Muscle of arm (tissue), 12 donors: ENCODE results near the gene KDM1B. TPM values are rescaled to one million over a fixed set of nuclear protein-coding genes. Genes with fewer than 3 reads are reported as not detected.
"Not testable (repeated sequence)": the region's sequence is repeated elsewhere in the genome, so short reads cannot be mapped to it uniquely, and the experiment has no call there.

Source experiments
- DNase-seq: peaks from one replicate; pipeline ENCODE4 v3.0.0-alpha.2; 2013
- polyA plus RNA-seq, 12 donors: library from polyadenylated mRNA; unstranded; fragments of 120-200 nt; gene quantifications; one replicate each; pipeline ENCODE4 v1.2.1, GENCODE V29; 2013; ENCODE audit not compliant: insufficient read length in 12 of 12

KDM1B gene
- polyA plus RNA-seq, 12 donors = 26.7 to 34.7 (median 30.2) TPM; not detected in 1

DNA sequence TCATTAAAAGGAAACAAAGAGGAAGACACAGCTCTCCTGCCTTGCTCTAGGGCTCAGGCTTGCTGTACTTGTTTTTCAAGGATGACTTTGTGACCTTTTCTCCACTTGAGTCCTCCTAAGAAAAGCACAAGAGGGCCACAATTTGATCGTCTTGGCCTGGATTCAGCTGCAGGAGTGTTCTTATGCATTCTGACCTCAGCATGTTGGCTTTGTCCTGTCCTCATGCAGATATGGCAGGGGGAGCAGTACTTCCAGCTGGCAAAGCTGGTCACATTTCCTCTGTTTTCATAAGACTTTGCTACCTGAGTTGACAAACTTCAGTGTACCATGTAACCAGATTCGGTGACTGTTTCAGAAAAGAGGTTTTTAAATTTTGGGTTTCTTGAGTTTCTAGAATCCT lies 30.8 kb downstream of the KDM1B start:
- DNase-seq = no peak

GRCh38 chr6:18186540-18187250 lies 31.5 kb downstream of the KDM1B start:
- DNase-seq = no peak

DNA sequence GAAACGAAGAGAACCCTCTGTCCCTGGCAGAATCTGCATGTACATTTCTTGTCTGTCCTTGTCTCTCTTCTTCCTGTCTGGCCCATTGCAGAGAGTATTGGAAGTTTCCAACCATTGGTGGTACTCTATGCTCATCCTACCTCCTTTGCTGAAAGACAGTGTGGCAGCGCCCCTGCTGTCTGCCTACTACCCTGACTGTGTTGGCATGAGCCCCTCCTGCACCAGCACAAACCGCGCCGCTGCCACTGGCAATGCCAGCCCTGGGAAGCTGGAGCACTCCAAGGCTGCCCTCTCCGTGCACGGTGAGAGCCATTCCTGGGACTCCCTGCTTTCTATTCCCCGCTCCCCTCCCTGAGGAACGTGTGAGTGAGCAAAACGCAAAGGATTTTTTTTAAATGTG lies 32.5 kb downstream of the KDM1B start:
- no peak for DNase-seq

DNA sequence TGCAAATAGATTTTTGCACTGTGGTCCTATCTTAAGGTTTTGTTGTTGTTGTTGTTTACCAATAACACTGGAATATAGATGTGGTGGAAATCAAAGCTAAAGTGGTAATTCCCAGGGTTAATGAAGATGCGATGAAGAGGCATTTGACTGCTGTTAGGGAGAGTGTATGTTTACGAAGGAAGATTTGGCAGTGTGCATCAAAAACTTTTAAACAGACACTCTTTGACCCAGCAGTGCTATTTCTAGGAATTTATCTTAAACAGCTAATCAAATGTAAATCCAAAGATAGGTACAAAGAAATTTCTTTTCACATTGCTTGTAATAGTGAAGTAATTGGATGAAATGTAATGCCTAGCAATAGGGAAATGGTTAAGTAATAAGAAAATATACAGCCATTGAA lies 34.0 kb downstream of the KDM1B start:
- no peak for DNase-seq

DNA sequence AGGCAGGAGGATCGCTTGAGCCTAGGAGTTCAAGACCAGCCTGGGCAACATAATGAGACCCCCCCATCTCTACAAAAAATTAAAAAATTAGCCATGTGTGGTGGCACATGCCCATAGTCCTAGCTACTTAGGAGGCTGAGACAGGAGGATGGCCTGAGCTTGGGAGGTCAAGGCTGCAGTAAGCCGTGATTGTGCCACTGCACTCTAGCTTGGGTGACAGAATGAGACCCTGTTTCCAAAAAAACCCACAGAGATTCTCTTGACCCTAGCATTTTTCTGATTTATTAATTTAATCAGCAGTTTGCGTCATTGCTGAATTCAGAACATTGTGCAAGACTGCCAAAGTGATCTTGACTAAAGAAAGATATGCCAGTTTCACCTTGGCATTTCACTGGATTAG lies 36.8 kb downstream of the KDM1B start:
- no peak for DNase-seq

GRCh38 chr6:18203786-18204185 lies 48.6 kb downstream of the KDM1B start:
- DNase-seq = no peak

DNA sequence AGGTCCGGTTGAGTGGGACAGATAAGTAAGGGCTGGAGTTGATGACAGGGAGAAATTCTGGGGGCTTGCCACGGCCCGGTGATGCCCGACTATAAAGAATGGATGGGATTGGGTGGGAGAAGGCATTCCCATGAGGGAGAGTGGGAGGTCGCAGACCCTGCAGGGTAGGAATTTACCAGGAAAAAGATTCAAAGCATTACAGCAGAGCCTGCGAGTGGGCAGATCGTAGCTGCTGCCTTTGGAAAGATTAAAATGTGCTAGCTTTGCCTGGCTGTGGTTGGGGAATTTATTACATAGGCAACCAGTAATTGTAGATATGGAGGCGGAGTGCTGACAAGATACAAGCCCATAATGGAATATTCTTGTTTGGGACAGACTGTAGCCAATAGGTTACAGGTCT lies 49.5 kb downstream of the KDM1B start:
- no peak for DNase-seq

DNA sequence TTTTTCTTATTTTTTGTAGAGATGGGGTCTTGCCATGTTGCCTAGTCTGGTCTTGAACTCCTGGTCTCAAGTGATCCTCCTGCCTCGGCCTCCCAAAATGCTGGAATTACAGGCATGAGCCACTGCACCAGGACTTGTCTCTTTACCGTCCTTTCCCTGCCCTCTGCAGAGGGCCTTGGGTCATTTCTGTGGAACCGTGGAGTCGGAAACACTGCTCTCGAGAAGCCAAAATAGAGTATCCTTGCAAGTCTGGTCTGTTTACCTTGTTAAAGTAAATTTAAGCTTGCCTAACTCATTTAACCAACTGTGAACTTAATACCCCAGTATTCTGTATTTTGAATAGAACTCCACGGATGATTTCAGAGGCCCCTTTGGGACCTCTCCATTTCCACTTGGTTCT lies 51.4 kb downstream of the KDM1B start:
- DNase-seq = no peak

DNA sequence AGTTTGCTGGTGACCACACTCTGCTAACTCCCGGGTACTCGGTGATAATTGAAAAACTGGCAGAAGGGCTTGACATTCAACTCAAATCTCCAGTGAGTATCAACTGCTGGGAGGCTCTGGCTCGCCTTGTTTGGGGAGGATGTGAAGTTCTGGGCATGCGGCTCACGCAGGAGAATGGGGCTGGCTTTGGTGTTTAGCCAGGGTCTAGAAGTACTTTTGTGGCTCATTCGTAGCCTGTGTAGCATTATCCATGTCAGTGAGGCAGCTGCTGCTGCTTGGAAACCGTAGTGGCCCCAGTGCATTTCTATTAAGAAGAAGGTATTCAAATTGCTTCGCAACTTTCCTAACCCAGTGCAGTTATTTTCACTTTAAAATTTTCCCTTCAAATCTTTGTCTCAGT lies 52.2 kb downstream of the KDM1B start:
- DNase-seq = no peak

DNA sequence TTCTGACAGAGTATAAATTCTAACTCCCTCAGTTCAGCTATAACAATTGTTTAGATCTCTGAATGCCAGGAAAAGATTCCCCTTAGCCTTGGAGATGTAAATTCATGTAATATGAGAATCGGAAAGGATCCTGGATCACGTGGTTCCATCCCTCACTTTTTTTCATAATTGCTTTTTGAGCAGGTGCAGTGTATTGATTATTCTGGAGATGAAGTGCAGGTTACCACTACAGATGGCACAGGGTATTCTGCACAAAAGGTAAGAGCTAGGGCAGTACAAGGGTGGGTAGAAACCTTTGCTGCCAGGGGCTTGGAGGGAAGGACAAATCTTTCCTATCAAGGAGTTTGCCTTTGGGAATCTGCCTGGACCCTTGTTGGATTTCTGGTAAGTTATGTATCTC lies 52.7 kb downstream of the KDM1B start:
- DNase-seq = no peak

GRCh38 chr6:18208778-18209177 lies 53.6 kb downstream of the KDM1B start:
- DNase-seq = not testable (repeated sequence)

DNA sequence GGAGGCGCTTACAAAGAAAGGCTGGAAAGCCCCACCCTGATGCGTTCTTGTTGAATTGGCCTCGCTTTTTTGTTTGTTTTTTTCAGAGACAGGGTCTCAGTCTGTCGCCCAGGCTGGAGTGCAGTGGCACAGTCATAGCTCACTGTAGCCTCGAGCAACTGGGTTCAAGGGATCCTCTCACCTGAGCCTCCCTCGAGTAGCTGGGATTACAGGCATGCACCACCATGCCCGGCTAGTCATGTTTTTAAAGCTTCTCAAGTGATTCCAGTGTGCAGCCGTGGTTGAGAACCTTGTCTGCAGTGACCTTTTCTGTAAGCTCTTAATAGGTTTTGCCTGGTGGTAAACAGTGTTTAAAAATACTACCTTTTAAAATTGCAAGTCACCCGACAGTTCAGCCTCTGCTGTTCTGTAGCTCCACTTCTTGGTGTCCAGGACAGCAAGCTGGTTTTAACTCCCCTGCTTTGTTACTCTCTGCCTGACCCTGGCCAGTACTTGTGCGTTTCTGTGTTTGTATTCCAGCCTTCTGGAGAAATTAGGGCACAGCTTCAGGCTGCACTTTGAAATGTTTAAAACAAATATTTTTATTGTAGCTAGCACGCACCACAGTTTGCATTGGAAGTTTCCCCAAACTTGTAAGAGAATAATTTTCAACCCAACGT lies 54.4 kb downstream of the KDM1B start:
- DNase-seq = no peak

GRCh38 chr6:18210707-18211106 lies 55.5 kb downstream of the KDM1B start:
- DNase-seq = no peak

GRCh38 chr6:18211338-18211737 lies 56.1 kb downstream of the KDM1B start:
- no peak for DNase-seq

GRCh38 chr6:18212231-18212630 lies 57.0 kb downstream of the KDM1B start:
- no peak for DNase-seq

- DNase-seq = no peak
Measured at GRCh38 chr6:18213439-18213838, 58.2 kb downstream of the KDM1B start.

DNA sequence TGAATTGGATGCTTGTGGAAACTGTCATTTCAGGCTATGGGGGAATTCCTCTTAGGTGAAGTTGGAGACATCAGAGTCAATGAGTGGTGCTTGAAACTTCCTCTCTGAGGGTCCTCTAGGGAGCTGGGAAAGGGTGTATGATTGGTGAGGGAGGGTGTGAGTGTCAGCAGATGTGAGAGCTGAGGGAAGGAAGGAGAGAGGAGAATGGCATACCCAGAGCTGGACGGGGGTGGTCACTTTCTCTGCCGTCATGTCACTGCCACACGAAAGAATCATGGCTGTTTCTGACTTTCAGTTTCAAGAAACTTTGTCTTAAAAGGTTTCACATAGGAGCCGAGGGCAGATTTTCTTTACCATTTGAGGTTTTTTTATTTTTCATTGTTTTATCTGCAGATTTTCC lies 58.8 kb downstream of the KDM1B start:
- no peak for DNase-seq

GRCh38 chr6:18215436-18215835 lies 60.2 kb downstream of the KDM1B start:
- DNase-seq = no peak

DNA sequence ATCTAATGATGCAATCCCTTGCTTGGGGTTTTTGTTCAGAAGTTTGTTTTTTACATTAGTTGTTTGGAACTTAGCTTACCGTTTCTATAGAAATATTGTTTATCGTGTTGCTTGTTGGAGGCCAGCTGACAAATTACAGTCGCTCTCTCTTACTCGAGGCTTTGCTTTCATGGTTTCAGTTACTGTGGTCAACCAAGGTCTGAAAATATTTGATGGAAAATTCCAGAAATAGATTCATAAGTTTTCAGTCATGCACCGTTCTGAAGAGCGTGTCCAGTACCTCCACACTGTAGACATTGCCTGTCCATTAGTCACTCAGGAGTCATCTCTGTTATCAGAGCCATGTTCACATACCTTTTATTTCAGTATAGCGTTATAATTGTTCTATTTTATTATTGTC lies 61.2 kb downstream of the KDM1B start:
- no peak for DNase-seq

DNA sequence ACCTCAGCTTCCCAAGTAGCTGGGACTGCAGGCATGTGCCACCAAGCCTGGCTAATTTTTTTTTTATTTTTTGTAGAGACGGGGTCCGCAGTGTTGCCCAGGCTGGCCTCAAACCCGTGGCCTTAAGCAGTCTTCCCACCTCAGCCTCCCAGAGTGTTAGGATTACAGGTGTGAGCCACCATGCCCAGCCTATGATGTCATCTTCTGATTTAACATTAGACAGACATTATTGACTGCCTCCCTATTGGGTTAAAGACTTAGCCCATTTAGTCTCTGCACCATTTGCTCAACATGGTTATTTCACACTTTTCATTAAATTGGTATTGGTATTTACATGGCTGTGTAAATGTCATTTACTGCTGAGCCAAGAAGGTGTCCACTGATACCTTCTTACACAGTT lies 63.0 kb downstream of the KDM1B start:
- DNase-seq = no peak

GRCh38 chr6:18219591-18219990 lies 64.4 kb downstream of the KDM1B start:
- DNase-seq = no peak

DNA sequence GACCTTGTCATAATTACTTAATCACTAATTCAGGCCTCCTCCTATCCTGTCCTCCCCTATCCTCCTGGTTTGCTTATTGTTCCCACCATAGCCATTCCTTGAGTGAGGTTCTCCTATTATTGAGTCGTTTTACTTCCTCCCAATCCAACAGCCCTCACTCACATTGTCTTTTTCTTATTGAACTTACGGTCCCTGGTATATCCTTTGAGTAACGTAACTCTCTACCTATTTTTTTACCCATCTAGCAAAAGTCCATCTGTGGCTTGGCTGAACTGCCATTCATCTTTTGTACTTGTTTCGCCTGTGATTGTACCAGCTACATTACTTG lies 66.0 kb downstream of the KDM1B start:
- DNase-seq = no peak

- DNase-seq = not testable (repeated sequence)
Measured at GRCh38 chr6:18226451-18227105, 71.4 kb downstream of the KDM1B start.
